Measurements from ENCODE around the gene HLA-DQA1.

DNA sequence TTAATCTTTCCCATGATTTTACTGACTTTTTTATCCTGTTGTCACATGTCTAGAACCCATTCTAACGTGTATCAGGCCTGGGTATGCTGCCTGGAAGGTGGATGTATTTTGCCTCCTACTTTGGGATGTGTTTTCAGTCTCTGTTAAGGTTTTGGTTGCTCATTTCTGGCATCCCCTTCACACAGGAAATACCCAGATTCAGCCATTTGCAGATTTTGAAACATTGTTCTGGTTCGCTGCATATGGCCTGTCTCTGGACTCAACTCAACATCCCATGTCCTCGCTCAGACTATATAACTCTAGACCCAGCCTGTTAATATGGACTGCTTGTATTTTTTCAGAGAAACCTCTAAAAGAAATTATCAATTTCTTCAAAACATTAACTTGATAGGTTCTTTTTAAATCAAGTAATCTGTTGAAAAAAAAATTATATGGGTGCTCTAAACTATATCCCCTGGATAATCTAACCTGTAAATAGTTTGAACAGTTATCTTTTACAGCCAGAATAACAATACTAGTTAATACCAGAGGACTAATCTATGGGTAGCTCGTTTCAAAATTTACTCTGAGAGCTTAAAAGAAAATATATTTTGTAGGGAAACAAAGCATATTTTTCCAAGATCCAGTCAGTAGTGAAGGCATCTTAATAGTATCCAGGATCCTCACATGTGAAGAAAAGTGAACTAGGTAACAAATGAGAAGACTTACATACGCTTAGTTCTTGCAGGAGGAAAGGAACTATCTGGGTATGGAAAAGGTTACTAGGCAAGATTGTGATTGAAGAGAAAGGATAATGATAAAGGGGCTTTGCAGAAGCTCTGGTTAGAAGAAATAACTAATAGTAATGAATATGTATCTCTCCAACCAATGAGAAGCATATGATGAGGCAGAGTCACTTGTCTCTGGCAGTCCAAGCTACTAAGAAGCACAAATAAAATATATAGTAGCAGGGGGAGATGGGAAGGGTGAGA is 52.6 kb downstream of the HLA-DQA1 start:
- TF ChIP-seq, protein P1, sequence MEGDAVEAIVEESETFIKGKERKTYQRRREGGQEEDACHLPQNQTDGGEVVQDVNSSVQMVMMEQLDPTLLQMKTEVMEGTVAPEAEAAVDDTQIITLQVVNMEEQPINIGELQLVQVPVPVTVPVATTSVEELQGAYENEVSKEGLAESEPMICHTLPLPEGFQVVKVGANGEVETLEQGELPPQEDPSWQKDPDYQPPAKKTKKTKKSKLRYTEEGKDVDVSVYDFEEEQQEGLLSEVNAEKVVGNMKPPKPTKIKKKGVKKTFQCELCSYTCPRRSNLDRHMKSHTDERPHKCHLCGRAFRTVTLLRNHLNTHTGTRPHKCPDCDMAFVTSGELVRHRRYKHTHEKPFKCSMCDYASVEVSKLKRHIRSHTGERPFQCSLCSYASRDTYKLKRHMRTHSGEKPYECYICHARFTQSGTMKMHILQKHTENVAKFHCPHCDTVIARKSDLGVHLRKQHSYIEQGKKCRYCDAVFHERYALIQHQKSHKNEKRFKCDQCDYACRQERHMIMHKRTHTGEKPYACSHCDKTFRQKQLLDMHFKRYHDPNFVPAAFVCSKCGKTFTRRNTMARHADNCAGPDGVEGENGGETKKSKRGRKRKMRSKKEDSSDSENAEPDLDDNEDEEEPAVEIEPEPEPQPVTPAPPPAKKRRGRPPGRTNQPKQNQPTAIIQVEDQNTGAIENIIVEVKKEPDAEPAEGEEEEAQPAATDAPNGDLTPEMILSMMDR (IDR thresholded peaks at IDR 0.05 in 2 of 3, conservative IDR thresholded peaks at IDR 0.05 in 1 of 3; ENCODE audit: borderline replicate concordance in 1 of 3, insufficient read depth in 1 of 3, low read depth in 2 of 3, low read length in 2 of 3): no peak
- TF ChIP-seq POLR2A (IDR thresholded peaks at IDR 0.05; ENCODE audit: borderline replicate concordance, extremely low read depth, insufficient read depth, insufficient read length): no peak
